ENCODE measurements around the gene NDUFS8. TPM values are rescaled to one million over a fixed set of nuclear protein-coding genes. Genes with fewer than 3 reads are reported as not detected.
A peak's percentile ranks its signal among the peaks of the same experiment; 100 is the strongest.

The NDUFS8 gene
- total and polyA plus RNA-seq, 2 of the 13 experiments (the other 11 are each of a cell fraction or from before 2014, with no cell fraction given), result 96.7 to 158 TPM

DNA sequence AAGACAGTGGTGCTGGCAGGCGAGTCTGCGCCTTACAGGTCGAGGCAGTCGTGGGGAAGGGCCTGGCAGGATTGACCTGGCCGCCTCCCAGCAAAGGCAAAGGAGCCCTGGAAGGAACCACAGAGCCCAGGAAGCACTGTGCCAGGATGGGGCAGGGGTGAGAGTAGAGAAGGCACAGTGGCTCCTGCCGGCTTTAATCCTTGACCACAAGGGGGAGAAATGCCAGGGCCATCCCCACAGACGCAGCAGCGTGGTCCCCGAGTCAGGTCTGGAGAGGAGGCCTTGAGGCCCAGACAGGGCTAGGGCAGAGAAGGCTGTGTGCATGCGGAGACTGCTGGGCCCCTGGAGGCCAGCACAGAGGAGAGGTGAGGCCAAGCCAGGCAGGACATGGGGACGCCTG lies 9.9 kb upstream of the NDUFS8 start (continued):
- TF ChIP-seq, protein P1, sequence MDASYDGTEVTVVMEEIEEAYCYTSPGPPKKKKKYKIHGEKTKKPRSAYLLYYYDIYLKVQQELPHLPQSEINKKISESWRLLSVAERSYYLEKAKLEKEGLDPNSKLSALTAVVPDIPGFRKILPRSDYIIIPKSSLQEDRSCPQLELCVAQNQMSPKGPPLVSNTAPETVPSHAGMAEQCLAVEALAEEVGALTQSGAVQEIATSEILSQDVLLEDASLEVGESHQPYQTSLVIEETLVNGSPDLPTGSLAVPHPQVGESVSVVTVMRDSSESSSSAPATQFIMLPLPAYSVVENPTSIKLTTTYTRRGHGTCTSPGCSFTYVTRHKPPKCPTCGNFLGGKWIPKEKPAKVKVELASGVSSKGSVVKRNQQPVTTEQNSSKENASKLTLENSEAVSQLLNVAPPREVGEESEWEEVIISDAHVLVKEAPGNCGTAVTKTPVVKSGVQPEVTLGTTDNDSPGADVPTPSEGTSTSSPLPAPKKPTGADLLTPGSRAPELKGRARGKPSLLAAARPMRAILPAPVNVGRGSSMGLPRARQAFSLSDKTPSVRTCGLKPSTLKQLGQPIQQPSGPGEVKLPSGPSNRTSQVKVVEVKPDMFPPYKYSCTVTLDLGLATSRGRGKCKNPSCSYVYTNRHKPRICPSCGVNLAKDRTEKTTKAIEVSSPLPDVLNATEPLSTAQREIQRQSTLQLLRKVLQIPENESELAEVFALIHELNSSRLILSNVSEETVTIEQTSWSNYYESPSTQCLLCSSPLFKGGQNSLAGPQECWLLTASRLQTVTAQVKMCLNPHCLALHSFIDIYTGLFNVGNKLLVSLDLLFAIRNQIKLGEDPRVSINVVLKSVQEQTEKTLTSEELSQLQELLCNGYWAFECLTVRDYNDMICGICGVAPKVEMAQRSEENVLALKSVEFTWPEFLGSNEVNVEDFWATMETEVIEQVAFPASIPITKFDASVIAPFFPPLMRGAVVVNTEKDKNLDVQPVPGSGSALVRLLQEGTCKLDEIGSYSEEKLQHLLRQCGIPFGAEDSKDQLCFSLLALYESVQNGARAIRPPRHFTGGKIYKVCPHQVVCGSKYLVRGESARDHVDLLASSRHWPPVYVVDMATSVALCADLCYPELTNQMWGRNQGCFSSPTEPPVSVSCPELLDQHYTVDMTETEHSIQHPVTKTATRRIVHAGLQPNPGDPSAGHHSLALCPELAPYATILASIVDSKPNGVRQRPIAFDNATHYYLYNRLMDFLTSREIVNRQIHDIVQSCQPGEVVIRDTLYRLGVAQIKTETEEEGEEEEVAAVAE (CRISPR knock-in tag; IDR thresholded peaks at IDR 0.05; ENCODE audit: borderline replicate concordance), result 0 out of 2 replicates have a peak, but pooled peaks have one; percentile 1
- TF ChIP-seq SNRNP70 (IDR thresholded peaks at IDR 0.05; ENCODE audit: low read depth, low read length) (no peak), ZNF484 (CRISPR knock-in tag; IDR thresholded peaks at IDR 0.05; ENCODE audit: borderline replicate concordance, low read depth) (no peak), ZNF207 (IDR thresholded peaks at IDR 0.05; ENCODE audit: borderline replicate concordance) (no peak), FOXJ3 (CRISPR knock-in tag; IDR thresholded peaks at IDR 0.05; ENCODE audit: borderline replicate concordance) (peak; percentile 32; the same call in 1 of the 2 replicates), ZNF331 (CRISPR knock-in tag; IDR thresholded peaks at IDR 0.05) (peak; percentile 56; the same call in 1 of the 2 replicates)
- TF ChIP-seq, protein P2, sequence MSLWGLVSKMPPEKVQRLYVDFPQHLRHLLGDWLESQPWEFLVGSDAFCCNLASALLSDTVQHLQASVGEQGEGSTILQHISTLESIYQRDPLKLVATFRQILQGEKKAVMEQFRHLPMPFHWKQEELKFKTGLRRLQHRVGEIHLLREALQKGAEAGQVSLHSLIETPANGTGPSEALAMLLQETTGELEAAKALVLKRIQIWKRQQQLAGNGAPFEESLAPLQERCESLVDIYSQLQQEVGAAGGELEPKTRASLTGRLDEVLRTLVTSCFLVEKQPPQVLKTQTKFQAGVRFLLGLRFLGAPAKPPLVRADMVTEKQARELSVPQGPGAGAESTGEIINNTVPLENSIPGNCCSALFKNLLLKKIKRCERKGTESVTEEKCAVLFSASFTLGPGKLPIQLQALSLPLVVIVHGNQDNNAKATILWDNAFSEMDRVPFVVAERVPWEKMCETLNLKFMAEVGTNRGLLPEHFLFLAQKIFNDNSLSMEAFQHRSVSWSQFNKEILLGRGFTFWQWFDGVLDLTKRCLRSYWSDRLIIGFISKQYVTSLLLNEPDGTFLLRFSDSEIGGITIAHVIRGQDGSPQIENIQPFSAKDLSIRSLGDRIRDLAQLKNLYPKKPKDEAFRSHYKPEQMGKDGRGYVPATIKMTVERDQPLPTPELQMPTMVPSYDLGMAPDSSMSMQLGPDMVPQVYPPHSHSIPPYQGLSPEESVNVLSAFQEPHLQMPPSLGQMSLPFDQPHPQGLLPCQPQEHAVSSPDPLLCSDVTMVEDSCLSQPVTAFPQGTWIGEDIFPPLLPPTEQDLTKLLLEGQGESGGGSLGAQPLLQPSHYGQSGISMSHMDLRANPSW (CRISPR knock-in tag; IDR thresholded peaks at IDR 0.05; ENCODE audit: borderline replicate concordance), result no peak
- TF ChIP-seq, protein P3, sequence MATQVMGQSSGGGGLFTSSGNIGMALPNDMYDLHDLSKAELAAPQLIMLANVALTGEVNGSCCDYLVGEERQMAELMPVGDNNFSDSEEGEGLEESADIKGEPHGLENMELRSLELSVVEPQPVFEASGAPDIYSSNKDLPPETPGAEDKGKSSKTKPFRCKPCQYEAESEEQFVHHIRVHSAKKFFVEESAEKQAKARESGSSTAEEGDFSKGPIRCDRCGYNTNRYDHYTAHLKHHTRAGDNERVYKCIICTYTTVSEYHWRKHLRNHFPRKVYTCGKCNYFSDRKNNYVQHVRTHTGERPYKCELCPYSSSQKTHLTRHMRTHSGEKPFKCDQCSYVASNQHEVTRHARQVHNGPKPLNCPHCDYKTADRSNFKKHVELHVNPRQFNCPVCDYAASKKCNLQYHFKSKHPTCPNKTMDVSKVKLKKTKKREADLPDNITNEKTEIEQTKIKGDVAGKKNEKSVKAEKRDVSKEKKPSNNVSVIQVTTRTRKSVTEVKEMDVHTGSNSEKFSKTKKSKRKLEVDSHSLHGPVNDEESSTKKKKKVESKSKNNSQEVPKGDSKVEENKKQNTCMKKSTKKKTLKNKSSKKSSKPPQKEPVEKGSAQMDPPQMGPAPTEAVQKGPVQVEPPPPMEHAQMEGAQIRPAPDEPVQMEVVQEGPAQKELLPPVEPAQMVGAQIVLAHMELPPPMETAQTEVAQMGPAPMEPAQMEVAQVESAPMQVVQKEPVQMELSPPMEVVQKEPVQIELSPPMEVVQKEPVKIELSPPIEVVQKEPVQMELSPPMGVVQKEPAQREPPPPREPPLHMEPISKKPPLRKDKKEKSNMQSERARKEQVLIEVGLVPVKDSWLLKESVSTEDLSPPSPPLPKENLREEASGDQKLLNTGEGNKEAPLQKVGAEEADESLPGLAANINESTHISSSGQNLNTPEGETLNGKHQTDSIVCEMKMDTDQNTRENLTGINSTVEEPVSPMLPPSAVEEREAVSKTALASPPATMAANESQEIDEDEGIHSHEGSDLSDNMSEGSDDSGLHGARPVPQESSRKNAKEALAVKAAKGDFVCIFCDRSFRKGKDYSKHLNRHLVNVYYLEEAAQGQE (IDR thresholded peaks at IDR 0.05; ENCODE audit: borderline replicate concordance in 1 of 2, low read depth in 1 of 2, low read length in 2 of 2), result no peak
- TF ChIP-seq, protein P4, sequence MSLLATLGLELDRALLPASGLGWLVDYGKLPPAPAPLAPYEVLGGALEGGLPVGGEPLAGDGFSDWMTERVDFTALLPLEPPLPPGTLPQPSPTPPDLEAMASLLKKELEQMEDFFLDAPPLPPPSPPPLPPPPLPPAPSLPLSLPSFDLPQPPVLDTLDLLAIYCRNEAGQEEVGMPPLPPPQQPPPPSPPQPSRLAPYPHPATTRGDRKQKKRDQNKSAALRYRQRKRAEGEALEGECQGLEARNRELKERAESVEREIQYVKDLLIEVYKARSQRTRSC (CRISPR knock-in tag; IDR thresholded peaks at IDR 0.05; ENCODE audit: low read depth), result no peak
- TF ChIP-seq, protein P5, sequence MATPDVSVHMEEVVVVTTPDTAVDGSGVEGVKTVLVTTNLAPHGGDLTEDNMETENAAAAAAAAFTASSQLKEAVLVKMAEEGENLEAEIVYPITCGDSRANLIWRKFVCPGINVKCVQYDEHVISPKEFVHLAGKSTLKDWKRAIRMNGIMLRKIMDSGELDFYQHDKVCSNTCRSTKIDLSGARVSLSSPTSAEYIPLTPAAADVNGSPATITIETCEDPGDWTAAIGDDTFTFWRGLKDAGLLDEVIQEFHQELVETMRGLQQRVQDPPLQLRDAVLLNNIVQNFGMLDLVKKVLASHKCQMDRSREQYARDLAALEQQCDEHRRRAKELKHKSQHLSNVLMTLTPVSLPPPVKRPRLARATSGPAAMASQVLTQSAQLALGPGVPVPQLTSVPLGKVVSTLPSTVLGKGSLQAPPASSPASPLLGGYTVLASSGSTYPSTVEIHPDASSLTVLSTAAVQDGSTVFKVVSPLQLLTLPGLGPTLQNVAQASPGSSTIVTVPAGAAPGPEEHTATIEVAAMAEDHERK (CRISPR knock-in tag; IDR thresholded peaks at IDR 0.05; ENCODE audit: low read depth), result no peak
- TF ChIP-seq, protein P6, sequence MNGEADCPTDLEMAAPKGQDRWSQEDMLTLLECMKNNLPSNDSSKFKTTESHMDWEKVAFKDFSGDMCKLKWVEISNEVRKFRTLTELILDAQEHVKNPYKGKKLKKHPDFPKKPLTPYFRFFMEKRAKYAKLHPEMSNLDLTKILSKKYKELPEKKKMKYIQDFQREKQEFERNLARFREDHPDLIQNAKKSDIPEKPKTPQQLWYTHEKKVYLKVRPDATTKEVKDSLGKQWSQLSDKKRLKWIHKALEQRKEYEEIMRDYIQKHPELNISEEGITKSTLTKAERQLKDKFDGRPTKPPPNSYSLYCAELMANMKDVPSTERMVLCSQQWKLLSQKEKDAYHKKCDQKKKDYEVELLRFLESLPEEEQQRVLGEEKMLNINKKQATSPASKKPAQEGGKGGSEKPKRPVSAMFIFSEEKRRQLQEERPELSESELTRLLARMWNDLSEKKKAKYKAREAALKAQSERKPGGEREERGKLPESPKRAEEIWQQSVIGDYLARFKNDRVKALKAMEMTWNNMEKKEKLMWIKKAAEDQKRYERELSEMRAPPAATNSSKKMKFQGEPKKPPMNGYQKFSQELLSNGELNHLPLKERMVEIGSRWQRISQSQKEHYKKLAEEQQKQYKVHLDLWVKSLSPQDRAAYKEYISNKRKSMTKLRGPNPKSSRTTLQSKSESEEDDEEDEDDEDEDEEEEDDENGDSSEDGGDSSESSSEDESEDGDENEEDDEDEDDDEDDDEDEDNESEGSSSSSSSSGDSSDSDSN (CRISPR knock-in tag; IDR thresholded peaks at IDR 0.05), result peak; percentile 73
- TF ChIP-seq, protein P7, sequence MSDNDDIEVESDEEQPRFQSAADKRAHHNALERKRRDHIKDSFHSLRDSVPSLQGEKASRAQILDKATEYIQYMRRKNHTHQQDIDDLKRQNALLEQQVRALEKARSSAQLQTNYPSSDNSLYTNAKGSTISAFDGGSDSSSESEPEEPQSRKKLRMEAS (IDR thresholded peaks at IDR 0.05), result peak; percentile 66; the same call in 1 of the 2 replicates
